GM18868 (cell line): ENCODE data around the gene MRLN.

Experiments used
- ATAC-seq: cut with Tn5 transposase; IDR thresholded peaks from one replicate; pipeline ENCODE4 v1.9.1; 2021; ENCODE audit warnings: mild to moderate bottlenecking, moderate library complexity; ENCODE audit not compliant: unreplicated experiment

The MRLN gene

GRCh38 chr10:59706851-59707797 is 46.1 kb downstream of the MRLN start:
- ATAC-seq, result no peak

DNA sequence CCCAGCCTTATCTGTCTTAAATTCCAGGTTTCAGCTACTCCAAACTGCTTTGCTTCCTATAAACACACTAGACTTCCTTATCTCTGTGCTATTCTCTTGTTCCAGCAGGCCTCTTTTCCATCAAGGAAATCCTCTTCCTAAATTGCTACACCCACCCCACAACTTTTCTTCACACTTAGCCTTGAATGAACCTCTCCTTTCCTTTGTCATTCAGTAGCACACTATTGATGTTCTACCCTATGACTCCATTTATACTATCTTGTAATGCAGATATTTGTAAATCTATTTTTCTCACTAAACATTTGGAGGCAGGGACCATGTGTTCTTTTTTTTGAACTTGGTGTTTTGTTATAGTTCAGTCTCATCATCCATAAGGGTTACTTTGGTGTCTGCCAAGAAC is 47.3 kb downstream of the MRLN start:
- no peak for ATAC-seq

DNA sequence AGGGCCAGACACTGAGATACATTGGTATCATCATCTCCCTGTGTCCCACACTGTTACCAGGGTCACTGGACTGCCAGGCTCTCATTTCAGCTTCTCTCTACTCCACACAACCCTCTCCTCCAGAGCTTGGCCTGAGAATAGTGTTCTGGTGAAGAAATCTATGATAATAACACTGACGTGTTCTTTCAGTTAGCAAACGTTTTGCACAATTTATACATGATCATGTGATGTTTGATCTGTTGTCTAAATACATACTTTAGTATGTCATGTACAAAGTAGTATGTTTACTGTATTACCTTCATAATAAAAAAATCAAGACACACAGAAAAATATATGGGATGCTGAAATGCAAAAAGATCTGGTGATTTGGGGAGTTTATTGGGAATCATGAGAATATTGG is 48.6 kb downstream of the MRLN start:
- no peak for ATAC-seq

DNA sequence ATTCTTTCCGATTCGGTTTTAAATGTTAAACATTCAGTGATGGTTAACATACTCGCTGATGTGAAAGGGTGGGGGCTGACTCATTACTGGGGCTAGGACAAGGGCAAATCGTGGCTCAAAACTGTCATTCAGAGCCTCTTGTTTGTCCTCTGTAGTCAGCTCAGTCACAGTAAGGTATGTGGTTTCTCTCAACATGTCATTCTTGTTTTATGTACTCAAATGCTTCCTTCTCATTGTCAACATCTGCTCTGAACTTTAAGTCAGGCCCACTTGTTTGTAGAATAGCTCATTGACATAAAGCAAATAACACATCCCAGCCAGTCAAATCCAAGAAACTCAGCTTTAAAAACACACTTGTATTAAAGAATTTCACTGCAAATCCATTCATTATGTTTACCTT is 50.9 kb downstream of the MRLN start:
- peak; percentile 64 for ATAC-seq

DNA sequence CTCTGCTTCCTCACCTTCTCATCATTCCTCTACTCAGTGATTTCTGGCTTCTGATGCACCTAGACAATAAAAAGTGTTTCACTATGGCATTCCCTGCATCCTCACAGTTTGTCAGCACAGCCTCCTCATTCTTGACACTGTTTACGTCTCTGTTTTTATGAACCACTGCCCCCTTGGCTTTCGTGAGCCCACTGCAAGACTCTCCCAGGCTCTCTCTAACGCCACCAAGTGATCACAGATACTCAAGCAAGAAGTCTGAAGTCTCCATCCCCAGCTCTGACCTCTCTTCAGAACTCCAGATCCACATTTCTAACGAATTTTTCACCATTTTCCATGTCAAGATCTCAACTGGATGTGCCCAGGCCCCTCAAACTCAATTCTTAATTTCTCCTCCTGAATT is 52.5 kb downstream of the MRLN start:
- peak; percentile 59 for ATAC-seq

GRCh38 chr10:59698326-59698725 is 54.9 kb downstream of the MRLN start:
- ATAC-seq, result no peak

DNA sequence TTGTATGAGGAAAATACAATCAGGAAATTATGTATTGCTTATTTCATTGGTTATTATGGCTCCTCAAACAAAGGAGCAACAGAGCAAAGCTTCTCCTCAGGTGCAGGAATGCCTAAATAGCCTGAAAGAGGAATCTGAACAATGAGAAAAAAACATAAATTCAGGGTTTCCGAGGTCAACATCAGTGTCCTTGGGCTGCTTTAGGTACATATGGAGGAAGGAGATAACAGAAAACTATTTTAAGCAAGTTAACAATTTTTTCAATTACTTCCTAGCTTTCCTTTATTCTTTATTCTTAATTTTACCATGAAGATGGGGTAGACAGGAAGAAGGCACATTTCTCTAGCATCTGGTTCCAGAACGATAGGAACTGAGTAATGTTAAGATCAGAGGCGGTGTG is 57.6 kb downstream of the MRLN start:
- no peak for ATAC-seq

DNA sequence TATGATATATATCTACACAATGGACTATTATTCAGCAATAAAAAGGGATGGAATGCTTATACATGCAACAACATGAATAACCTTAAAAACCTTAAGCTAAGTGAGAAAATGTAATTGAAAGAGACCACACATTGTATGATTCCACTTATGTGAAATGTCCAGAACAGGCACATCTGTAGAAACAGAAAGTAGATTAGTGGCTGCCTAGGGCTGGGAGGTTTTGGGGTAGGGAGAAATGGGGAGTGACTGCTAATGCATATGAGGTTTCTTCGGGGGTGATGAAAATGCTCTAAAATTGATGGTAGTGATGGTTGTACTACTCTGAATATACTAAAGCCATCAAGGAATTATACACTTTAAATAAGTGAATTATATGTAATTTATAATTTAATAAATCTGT is 58.3 kb downstream of the MRLN start:
- no peak for ATAC-seq

GRCh38 chr10:59692113-59692512 is 61.1 kb downstream of the MRLN start:
- no peak for ATAC-seq

- peak; percentile 84 for ATAC-seq
Observed at GRCh38 chr10:59688921-59689351, 64.3 kb downstream of the MRLN start.

DNA sequence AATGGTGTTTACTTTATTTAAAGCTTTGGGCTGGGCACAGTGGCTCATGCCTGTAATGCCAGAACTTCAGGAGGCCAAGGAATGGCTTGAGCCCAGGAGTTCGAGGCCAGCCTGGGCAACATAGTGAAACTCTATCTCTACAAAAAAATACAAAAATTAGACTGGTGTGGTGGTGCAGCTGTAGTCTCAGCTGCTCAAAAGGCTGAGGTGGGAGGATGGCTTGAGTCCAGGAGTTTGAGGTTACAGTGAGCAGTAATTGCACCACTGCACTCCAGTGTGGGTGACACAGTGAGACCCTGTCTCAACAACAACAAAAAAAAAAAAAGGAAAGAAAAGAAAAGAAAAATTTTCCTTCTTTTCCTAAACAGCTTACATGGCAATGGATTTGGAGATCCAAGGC is 65.6 kb downstream of the MRLN start:
- peak; percentile 56 for ATAC-seq
